ENCODE measurements around the gene STAT3.
"Not testable (repeated sequence)": the region's sequence is repeated elsewhere in the genome, so short reads cannot be mapped to it uniquely, and the experiment has no call there.

The STAT3 gene

GRCh38 chr17:42410319-42410685, 22.1 kb upstream of the STAT3 start:
- H3K4me3 ChIP-seq (ENCODE audit: low read depth, low read length): no peak overlapping the region
- no peak for DNase-seq (ENCODE audit: low read depth)

- DNase-seq (ENCODE audit: low read depth): peak; percentile 80
- H3K4me3 ChIP-seq (ENCODE audit: low read depth, low read length): no peak overlapping the region
Measured at GRCh38 chr17:42409523-42410318, 21.5 kb upstream of the STAT3 start.

GRCh38 chr17:42408061-42408460, 19.8 kb upstream of the STAT3 start:
- H3K4me3 ChIP-seq (ENCODE audit: low read depth, low read length): no peak overlapping the region
- no peak for DNase-seq (ENCODE audit: low read depth)

GRCh38 chr17:42407289-42407836, 19.1 kb upstream of the STAT3 start:
- H3K4me3 ChIP-seq (ENCODE audit: low read depth, low read length): no peak overlapping the region
- DNase-seq (ENCODE audit: low read depth): no peak

- no peak for DNase-seq (ENCODE audit: low read depth)
- no peak overlapping the region for H3K4me3 ChIP-seq (ENCODE audit: low read depth, low read length)
Measured at GRCh38 chr17:42406615-42407288, 18.5 kb upstream of the STAT3 start.

GRCh38 chr17:42405963-42406495, 17.8 kb upstream of the STAT3 start:
- no peak for DNase-seq (ENCODE audit: low read depth)
- H3K4me3 ChIP-seq (ENCODE audit: low read depth, low read length): no peak overlapping the region

- H3K4me3 ChIP-seq (ENCODE audit: low read depth, low read length): no peak overlapping the region
- DNase-seq (ENCODE audit: low read depth): no peak
Measured at GRCh38 chr17:42405076-42405475, 16.8 kb upstream of the STAT3 start.

- H3K4me3 ChIP-seq (ENCODE audit: low read depth, low read length): no peak overlapping the region
- DNase-seq (ENCODE audit: low read depth): no peak
Measured at GRCh38 chr17:42404326-42405055, 16.2 kb upstream of the STAT3 start.

- no peak overlapping the region for H3K4me3 ChIP-seq (ENCODE audit: low read depth, low read length)
- DNase-seq (ENCODE audit: low read depth): no peak
Measured at GRCh38 chr17:42403150-42403549, 14.9 kb upstream of the STAT3 start.

- no peak overlapping the region for H3K4me3 ChIP-seq (ENCODE audit: low read depth, low read length)
- no peak for DNase-seq (ENCODE audit: low read depth)
Measured at GRCh38 chr17:42402117-42402516, 13.9 kb upstream of the STAT3 start.

- not testable (repeated sequence) for H3K4me3 ChIP-seq (ENCODE audit: low read depth, low read length); DNase-seq (ENCODE audit: low read depth)
Measured at GRCh38 chr17:42400844-42401375, 12.7 kb upstream of the STAT3 start.

GRCh38 chr17:42399948-42400843, 12.0 kb upstream of the STAT3 start:
- no peak for DNase-seq (ENCODE audit: low read depth)

GRCh38 chr17:42399121-42399520, 10.9 kb upstream of the STAT3 start:
- H3K4me3 ChIP-seq (ENCODE audit: low read depth, low read length): no peak overlapping the region
- no peak for DNase-seq (ENCODE audit: low read depth)

More at GRCh38 chr17:42399948-42400843, 12.0 kb upstream of the STAT3 start:
- no peak overlapping the region for H3K4me3 ChIP-seq (ENCODE audit: low read depth, low read length)

GRCh38 chr17:42395601-42396000, 7.4 kb upstream of the STAT3 start:
- not testable (repeated sequence) for H3K4me3 ChIP-seq (ENCODE audit: low read depth, low read length); DNase-seq (ENCODE audit: low read depth)

- DNase-seq (ENCODE audit: low read depth): no peak
Measured at GRCh38 chr17:42394838-42395237, 6.6 kb upstream of the STAT3 start.

GRCh38 chr17:42392692-42393415, 4.6 kb upstream of the STAT3 start:
- no peak for DNase-seq (ENCODE audit: low read depth)
- H3K4me3 ChIP-seq (ENCODE audit: low read depth, low read length): no peak overlapping the region

More at GRCh38 chr17:42394838-42395237, 6.6 kb upstream of the STAT3 start:
- no peak overlapping the region for H3K4me3 ChIP-seq (ENCODE audit: low read depth, low read length)

- DNase-seq (ENCODE audit: low read depth); H3K4me3 ChIP-seq (ENCODE audit: low read depth, low read length): not testable (repeated sequence)
Measured at GRCh38 chr17:42391439-42391838, 3.2 kb upstream of the STAT3 start.

- DNase-seq (ENCODE audit: low read depth): no peak
- H3K4me3 ChIP-seq (ENCODE audit: low read depth, low read length): no peak overlapping the region
Measured at GRCh38 chr17:42389899-42390298, 1.7 kb upstream of the STAT3 start.

All from skeletal muscle cell (primary cell).